NCI-H510A treated with DMSO at 0.1 percent for 48 hours (cell line): ENCODE measurements around the gene MYH9.

Experiments
- DNase-seq: peaks from one replicate; lab custom pipeline; 2025; lab: John Stamatoyannopoulos, UW

The MYH9 gene

DNA sequence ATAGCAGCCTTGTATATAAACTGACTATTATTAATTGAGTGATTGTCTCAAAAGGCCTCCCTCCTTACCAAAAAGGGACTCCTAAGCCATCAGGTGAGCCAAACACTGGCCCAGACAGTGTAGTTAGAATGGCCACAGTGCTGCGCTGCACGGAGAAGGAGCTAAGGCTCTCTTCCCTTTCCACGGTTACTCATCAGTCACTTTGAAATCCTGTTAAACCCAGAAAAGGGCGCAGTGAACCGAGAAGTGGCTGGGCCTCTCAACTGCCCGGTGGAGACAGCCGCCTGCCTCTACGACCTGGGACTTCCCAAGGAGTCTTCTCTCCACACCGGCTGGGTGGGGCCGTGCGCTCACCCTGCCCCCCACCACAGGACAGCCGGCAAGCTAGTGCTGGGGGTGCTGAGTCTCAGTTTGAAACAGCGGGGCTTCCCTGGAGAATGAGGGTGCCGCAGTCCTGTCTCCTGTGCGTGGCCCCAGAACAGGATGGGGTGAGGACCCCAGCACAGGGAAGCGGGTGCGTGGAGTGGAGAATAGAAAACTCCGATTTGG, 1.3 kb downstream of the MYH9 start:
- DNase-seq, result no peak

DNA sequence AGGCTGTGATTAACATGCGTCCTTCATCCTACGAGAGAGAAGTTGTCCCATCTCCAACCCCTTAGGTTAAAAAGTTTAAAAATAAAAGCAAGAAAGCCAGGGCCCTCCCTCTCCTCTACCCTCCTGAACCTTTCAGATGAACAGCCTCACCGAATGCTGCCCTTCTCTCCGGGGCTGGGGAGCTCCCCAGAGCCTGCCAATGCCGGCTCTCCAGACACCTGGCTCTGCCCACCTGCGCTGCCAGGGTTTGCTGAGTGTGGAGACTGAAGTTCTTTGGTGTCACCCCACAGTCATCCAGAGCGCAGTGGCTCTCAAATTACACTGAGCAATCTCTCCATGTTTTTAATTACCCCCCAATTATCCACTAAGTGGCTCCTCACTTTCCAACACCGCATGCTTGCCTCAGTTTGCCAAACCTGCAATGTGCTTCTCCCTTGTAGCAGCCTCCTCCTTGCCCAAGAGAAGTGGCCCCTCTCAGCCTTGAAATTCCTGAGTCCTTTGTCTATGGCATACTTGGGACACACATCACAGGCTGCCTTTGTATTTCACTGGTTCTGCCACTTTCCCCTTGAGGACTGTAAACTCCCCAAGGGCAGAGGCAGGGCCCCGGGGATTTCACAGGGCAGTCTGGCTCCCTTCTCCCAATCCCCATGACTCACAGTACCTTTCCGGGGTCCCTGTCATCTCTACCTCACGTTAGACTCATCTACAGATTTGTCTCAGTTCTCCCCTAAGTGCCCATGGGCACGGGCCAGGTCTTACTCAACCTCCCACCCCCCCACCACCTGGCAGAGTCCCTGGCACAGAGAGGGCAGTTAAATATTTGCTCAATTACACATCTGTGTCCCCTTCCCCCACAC, 2.0 kb downstream of the MYH9 start:
- peak; percentile 63 for DNase-seq

DNA sequence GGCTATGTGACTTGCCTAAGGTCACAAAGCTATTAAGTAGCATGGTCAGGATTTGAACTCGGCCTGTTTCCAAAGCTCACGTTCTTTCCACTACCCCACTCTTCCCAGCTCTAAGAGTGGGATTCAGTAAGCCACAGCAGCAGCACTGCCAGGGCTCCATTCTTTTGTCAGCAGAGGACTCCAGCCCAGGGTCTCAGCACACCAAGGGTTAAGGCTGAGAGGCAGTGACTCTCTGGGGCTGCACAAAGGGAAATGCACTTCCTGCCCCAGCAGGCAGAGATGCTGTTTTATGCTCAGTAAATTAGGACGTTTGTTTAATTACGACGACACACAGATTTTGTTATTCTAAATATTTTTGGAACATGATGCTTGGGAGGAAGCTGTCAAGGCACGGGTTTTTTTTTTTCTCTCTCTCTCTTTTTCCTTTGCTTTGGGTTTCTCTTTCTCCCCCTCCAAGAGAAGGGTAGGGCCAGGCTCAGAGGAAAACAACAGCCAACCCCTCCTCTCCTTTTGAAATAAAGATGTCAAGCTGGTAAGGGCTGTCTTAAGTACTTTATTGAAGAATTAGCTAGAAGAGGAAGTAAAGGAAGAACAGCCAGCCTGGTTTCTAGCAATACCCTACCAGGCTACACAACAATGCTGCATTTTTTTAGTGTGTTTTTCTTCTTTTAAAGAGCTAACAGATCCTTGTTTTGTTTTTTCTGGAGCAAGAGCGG, 2.8 kb downstream of the MYH9 start:
- DNase-seq, result no peak

DNA sequence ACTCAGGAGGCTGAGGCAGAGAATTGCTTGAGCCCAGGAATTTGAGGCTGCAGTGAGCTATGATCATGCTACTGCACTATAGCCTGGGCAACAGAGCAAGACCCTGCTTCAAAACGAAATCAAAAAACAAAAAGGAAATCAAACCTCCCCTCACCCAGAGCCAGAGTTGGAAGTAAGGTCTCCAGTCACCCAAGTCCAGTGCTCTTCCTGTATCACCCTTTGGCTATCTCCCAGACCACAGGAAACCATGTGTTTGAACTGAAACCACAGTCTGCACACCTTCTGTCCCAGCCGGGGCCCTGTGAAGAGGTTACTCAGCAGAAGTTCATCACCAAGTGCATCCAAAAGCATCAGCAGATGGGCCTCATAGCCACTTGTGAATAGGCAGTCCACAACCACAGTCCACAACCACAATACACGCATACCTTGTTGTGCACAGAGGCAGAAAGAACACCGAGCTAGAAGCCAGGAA, 4.6 kb downstream of the MYH9 start:
- no peak for DNase-seq

DNA sequence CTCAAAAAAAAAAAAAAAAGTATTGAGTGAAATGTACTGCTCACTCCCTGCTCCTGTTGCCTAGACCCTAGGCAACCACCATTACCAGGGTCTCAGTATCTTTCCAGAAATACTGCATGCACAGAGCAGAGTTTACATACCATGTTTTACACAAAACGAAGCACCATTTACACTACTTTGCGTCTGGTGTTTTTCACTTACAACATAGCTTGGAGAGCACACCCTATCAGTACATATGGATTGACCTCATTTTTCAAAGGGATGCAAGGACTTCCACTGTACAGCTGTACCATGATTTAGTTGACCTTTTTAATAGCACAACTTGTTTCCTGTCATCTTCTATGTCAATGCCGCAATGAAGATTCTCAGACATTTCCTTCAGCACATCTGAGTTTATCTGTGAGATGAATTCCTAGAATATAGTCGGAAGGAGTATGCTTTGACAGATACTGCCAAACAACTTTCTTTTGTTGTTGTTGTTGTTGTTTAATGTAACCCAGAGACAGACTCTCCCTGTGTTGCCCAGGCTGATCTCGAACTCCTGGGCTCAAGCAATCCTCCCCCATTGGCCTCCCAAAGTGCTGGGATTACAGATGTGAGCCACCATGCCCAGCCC, 6.1 kb downstream of the MYH9 start:
- no peak for DNase-seq

DNA sequence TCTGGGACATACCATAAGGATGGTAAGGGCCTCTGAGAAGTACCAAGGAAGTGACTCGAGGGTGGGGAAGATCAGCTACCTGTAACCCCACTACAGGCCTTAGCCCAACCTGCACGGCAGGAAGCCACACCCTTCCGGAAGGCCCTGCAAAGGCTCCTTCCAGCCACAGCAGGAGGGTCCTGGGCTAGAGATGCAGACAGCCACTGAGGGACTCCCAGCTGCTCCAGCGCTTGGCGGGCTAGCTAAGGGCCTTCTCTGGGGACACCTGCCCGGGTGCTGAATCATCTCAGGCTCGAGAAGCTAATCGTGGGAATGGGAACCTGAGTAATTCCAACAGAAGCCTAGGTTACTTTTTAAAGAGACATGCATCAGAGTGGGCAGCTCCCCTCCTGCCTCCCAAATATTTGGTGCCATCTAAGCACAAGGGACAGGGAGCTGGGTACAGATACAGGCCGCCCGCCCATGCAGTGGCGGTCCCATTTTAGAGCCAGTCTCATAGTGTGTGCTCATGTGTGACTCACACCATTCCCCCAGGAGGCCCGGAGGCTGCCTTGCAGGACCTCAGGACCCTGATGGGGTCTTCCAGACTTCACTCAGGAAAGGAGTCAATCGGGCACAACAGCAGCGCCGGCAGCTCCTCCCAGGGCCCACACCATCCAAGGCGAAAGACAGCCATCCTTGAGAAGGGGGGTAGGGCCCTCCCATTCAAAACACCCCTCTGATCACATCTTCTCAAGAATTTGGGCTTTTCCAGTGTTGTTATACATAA, 8.0 kb downstream of the MYH9 start:
- no peak for DNase-seq

DNA sequence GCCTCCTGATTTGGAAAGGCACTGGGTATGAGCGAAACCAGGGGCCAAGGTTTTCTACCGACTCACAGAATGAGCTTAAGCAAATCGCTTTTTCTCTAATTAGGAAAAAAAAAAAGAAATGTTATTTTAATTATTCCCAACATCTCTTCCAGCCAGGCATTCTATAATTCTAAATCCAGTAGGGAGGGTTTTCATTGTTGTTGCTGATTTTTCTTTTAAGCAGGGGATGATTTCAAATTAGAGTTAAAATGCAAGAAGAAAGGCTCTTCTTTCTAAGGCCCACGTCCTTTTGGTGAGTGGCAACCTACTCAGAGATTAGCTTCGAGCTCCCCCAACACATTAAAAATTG, 8.9 kb downstream of the MYH9 start:
- DNase-seq, result no peak

DNA sequence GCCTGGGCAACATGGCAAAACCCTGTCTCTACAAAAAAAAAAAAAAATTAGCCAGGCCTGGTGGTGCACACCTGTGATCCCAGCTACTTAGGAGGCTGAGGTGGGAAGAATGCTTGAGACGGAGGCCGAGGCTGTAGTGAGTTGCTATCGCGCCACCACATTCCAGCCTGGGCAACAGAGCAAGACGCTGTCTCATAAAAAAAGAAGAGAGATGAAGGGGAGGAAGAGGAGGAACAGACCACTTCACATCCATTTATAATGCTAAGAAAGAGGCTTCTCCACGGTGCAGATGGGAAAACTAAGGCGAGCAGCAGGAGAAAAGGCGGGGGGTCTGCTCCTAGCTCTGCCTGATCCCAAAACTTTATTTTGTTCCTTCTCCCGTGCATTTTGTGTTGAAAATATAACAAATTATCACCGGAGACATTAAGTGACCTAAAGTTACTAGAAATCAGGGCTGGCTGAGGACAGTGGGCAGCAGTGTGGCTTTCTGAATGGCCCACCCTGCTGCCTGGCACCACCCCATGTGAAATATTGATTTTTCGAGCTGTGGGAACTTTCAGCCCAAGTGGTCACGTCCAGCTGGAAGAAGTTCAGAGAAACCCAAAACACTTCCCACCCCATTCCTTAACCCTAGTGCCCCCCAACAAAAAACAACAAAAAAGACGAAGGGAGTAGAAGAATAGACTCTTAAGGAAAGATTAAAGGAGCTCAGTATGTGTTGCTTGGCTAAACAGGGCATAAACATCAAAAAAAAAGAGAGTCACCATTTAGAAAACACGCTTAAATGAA, 9.5 kb downstream of the MYH9 start:
- no peak for DNase-seq

DNA sequence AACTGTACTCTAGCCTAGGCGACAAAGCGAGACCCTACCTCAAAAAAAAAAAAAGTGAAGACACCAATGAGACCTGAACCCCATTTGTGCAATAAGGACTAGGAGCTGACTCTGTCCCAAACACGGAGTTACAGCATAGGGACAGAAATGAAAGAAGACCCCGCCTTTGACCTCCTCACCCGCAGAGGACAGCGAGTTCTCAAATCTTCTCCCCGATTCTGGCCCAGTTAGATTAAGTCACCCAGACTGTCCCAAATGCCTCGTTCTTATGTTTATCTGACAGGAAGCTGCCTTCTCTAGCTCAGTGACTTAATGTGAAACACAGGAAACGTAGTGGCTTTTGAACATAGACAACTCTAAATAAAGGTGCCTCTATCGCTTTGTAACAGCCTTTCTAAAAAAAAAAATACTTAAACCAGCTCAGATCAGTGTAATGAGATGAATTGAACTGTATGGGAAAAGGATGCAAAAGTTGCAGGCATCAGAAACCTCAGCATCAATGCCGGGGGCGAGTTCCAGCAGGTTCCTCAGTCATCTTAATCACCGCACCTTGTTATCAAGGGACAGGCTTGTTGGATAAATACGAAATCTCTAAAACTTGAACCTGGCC, 10.6 kb downstream of the MYH9 start:
- no peak for DNase-seq

DNA sequence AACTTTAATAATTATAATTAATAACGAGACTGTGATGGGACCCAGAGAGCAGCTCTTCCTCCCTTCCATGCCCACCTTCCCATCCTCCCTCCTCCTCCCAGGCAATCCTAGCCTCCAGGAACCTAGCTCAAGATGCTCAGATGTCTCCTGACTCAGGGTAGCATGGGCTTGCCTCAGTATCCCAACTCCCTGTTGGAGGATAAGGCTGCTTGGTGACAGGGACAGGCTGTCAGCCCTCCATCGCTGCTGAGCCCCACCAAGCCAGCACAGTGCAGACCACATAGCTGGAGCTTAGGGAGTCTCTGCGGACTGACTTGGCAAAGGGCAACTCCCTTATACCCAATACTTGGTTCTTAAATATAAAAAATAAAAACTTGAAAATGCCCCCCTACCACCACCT, 11.5 kb downstream of the MYH9 start:
- DNase-seq, result no peak

DNA sequence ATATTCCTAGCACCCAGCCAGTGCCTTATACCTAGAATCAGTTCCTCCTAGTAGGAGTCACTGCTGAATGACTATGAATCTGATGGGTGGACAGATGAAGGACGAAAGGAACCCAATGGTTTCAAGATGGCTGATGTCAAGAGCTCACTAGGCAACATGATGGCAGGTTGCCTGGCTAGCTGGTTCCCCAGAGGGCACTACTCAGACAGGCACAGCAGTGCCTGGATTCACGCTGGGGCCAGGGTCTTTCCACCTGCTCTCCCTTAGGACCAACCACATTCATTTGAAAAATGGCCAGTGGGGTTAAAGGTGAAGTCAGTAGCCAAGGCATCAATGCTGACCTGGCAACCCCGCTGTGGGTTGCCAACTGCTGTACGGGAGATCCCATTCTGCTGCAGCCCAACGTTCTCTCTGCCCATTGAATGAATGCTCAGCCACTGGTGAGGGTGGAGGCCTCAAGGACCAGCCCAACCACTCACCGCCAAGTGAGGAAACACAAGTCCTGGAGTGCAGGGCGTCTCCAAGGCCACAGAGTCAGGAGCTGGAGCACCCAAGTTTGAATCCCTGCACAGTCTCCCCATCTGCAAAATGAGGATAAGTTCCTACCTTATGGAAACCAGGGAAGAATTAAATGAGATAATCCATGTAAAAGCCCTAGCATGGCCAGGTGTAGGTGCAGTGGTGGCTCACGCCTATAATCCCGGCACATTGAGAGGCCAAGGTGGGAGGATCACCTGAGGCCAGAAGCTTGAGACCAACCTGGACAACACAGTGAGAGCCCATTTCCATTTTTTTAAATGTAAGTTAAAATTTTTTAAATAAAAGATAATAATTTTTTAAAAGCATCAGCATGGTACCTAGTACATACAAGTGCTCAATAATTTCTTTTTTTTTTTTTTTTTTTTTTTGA, 12.4 kb downstream of the MYH9 start:
- DNase-seq, result no peak

DNA sequence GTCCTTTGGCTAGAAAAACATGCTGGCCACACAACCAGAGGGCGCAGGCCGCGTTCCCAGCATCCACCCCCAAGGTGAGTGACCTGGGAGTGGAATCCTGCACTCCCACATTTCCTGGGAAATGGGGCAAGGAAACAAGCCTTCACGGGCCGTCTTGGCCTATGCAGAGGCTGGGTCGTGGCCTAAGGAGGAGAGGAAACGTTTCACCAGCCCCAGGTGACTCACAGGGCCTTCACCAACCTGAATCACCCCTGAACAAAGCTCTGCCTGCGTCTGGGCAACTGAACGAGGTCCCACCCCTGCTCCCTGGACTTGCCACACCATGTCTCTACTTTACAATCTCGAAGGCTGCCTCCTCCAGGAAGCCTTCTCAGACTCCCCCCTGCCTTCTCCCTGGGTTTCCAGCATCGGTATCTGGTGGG, 13.2 kb downstream of the MYH9 start:
- no peak for DNase-seq

DNA sequence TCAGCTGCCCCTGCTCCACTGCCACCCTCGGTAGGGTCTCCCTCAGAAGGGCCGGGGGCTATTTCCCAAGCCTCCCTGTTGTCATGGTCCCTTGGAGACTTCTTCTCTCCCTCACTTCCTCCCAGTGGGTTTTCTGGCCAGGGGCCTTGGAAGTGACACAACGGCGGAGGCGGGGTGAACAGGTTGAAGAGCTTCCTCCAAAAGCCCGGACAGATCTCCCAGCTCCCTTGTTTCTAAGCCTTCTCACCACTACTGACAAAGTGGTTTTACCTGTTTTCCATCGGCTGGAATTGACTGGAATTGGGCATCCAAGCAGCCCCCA, 14.5 kb downstream of the MYH9 start:
- DNase-seq, result peak; percentile 68

DNA sequence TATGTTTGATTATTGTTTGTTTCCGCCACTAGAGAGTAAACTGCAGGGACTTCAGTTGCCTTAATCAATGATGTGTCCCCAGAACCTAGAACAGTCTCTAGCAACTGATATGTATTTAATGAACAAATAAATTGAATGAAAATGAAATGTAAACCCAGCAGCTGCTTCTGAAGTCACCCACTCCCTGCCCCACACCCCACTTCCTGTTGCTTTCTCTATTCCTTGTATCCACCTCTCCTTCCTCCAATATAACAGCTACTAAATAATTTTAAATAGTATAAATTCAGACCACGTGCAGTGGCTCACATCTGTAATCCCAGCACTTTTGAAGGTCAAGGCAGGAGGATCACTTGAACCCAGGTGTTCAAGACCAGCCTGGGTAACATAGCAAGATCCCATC, 15.8 kb downstream of the MYH9 start:
- DNase-seq, result no peak

DNA sequence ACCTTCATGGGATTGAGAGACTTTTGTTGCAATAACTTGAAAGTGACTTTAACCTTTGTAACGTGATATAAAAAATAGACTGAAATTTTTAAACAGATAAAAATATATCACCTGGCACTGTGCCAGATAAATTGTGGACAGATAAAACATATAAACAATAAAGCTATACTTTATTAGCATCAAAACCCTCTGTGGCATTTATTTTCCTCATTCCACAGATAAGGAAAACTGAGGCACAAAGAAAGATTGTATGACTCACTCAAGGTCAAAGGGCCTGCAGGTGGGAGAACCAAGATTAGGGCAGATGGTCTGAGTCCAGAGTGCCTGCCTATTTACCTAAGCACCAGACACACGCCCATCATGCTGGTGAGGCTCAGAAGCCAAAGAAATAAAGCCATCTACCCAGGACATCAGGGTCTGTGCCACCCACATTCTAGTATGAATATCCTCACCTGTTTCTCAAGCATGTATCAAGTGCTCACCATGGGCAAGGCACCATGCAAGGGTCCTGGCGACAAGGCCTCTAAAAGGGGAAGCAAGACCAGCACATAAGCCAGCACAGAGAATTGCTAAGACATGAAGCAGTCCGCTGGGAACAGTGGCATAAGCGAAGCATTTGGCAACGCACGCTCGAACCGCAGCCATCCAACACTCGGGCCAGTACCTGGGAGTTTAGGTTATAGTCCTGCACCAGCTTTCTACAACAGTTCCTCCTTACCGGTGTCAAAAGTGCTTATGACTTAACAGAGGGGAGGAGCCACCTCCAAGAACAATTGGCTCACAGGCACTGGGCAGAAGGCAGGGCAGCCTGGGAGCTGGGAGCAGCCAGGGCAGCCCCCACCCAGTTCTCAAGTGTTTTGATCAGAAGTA, 17.6 kb downstream of the MYH9 start:
- peak; percentile 71 for DNase-seq

DNA sequence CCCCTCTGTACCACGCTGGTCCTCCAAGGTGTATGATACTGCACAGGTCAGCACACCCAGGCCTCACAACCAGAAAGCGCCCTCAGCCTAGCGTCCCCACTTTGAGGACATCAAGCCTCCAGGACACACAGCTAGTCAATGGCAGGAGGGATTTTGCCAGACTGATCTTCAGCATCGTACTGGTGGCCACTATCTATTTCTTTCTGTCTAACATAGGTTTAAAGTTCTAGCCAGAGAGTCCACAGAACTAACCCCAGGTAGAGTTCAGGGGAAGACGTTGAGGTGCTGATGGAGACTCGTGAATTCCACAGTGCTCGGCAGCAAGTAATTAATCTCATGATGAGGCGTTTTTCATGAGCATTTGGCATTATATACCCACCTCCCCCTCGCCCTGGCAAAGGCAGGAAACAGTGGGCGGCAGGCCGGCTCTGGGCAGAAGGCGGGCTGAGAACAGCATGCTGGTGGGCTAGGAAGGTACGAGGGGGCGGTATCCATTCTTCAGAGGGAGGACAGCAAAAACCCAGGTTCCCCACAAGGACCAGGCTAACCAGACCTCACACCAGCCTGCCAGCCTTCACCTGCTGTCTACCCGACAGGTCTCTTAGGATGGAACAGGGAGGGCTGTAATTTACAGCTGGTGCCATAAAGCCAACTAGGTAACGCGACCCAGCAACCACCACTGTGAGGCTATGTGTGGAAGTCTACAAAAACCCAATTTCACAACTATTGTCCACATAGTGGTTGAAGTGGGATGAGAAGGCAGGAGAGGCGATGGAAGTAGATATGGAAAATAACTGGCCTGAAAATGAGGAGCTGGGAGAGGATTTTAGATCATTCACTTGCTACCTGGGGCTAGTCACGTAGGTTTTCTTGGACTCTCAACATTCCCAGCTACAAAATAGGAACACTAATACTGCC, 18.5 kb downstream of the MYH9 start:
- no peak for DNase-seq

DNA sequence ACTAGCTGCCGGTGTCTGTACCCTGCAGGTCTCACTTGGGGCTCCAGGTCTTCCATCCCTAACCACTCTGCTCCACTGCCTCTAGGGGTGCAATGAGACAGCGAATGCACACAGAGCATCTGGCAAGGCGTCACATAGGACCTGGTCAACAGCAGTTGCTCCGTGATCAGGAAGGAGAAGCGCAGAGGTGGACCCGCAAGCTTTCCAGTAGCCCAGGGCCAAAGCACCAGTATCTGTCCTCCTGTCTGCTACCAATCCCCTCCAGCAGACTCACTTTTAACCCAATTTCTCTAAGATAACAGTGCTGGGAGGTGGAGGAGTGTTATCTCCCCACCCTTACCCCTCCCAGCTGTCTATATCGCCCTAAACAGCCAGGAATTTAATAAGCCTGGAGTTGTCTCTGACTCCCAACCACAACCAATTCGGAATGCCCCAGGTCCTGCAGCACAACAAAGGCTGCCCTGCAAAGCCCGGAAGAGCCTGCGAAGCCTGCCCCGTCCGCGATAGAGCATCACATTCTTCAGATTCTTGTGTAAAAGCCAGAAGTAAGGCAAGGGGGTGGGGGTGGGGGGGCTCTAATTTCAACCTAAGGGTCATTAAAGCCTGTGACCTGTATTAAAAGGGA, 19.3 kb downstream of the MYH9 start:
- DNase-seq, result no peak
